Islet of Langerhans (tissue), 1 donor: Measurements from ENCODE around the gene KHDRBS1.
A peak's percentile ranks its signal among the peaks of the same experiment; 100 is the strongest.
"Not testable (repeated sequence)": the region's sequence is repeated elsewhere in the genome, so short reads cannot be mapped to it uniquely, and the experiment has no call there.

Experiments
- FAIRE-seq: peaks from one replicate; lab custom pipeline; 2011; peaks lifted over from hg19 to GRCh38; lab: Jason Lieb, UNC

KHDRBS1 gene, protein sequence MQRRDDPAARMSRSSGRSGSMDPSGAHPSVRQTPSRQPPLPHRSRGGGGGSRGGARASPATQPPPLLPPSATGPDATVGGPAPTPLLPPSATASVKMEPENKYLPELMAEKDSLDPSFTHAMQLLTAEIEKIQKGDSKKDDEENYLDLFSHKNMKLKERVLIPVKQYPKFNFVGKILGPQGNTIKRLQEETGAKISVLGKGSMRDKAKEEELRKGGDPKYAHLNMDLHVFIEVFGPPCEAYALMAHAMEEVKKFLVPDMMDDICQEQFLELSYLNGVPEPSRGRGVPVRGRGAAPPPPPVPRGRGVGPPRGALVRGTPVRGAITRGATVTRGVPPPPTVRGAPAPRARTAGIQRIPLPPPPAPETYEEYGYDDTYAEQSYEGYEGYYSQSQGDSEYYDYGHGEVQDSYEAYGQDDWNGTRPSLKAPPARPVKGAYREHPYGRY

DNA sequence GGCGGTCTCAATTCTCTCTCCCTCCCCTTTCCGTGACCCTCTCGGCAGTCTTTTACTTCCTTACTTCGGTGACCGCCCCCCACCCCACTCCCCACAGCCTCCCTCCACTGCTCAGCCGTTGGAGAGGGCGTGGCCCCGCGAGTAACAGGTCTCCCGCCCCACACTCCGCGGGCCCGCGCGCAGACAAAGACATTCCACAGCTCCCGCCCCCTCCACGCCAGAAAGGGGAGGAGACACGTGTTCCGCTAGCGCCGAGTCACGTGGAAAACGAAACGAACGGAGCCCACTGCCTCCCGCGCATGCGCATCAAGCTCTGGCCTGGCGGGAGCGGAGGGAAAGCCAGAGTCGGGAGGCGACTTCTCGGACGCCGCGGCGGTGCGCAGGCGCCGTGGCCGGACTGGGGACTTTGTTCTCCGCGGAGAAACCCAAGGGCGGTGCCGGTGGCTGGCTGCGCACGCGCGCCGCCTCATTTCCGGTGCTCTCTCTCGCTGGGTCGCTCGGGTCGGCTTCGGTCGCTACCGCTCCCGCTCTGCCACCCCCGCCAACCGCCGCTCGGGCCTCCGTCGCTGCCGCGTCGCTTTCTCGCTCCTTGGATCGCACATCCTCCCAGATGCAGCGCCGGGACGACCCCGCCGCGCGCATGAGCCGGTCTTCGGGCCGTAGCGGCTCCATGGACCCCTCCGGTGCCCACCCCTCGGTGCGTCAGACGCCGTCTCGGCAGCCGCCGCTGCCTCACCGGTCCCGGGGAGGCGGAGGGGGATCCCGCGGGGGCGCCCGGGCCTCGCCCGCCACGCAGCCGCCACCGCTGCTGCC is at the start of gene KHDRBS1:
TSS of gene KHDRBS1 (plus strand) at position 483 of the 813 bp plus-strand sequence. CDS start at position 611, 128 bp downstream.
- FAIRE-seq: peak; percentile 24

DNA sequence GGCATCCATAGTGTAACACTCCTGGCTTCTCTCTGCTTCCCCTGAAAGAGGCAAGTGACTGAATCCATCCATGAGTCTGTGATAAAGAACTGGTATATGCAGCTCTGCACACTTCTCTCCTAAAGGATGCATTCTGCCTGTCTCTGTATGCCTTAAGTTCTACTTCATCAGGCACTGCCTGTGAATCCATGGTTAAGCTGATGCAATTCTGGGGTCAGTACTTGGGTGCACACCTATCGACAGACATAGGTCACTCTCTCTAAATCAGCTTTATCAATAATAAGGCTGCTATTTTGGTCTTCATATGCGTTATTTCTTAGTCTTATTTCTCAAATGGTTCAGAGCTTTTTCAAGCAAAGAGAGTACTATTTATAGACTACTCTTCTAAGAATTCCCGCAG is 42.8 kb upstream of the KHDRBS1 start:
- FAIRE-seq: no peak

- no peak for FAIRE-seq
Observed at GRCh38 chr1:31976401-31976800, 37.3 kb upstream of the KHDRBS1 start.

DNA sequence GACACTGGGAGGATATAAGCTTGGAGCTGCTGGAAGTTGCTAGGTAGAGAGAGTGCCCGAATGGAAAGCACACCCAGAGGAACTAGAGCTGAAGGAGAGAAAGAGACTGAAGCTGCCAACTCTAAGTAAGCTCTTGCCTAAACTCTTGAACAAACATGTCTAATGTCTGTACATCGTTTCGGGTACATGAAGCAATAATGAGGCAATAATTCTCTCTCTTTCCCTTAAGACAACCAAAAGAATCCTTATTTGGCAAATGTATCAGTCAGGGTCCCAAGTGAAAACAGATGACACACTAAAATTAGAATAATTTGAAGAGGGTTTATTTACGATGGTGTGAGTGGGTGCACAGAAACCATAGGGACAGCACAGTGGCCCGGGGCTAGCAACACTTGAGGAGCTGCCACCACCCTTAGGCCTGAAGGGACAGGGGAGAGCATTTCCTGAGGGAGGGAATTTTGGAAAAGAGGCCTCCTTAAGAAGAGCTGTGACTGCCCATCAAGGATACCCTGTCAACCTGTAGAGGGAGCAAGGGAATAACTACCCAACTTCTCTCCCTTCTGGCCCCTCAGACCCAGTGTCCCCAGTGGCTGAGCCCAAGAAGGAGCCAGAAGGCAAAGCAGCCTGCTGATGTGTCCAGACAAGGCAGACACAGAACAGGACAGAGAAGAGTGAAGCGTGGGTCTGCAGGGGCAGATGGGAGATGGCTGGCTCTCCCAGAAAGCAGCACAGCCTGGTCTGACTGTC is 36.1 kb upstream of the KHDRBS1 start:
- no peak for FAIRE-seq

DNA sequence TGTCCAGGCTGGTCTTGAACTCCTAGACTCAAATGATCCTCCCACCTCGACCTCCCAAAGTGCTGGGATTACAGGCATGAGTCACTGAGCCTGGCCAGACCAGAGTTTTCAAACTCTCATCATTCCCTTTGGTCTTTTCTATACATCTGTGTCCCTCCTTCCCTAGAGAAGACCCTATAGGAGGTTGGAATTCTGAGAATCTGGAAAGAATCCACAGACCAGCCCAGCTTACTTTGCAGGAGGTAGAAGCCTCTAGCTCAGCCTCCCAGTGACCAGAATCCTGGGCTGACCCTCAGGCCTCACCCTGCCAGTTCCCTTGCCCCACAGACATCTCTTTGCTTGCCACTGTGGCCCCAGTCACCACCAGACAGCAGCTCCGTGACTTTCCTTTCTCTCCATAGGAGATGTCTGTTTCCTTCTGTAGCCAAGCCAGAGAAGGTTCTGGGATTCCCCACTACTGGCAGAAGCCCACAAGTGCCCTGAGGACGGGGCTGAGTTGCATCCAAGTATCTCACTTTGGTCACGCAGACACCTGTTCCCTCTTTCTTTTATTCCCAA is 34.7 kb upstream of the KHDRBS1 start:
- no peak for FAIRE-seq

DNA sequence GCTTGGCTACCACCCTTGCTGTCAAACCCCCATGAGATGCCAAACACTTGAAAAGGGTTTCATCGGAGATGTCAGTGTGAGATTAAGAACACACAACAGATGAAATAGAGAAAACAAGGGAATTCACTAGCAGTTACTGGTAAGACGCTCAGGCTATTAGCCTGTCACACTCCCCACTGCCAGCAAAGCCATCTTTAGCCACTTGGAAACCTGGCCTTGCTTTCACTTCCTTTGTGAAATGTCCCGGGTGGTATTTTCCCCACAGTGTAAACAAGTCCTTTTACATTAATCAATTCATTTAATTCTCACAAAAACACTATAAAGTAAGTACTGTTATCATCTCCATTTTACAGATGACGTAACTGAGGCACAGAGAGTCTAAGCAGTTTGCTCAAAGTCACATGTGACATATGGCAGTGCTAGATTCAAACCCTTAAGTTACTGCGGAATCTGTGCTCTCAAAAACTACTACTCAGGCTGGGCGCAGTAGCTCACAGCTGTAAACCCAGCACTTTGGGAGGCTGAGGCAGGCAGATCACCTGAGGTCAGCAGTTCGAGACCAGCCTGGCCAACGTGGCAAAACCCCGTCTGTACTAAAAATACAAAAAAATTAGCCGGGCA is 32.7 kb upstream of the KHDRBS1 start:
- no peak for FAIRE-seq

GRCh38 chr1:31981456-31981839 is 32.2 kb upstream of the KHDRBS1 start:
- no peak for FAIRE-seq

DNA sequence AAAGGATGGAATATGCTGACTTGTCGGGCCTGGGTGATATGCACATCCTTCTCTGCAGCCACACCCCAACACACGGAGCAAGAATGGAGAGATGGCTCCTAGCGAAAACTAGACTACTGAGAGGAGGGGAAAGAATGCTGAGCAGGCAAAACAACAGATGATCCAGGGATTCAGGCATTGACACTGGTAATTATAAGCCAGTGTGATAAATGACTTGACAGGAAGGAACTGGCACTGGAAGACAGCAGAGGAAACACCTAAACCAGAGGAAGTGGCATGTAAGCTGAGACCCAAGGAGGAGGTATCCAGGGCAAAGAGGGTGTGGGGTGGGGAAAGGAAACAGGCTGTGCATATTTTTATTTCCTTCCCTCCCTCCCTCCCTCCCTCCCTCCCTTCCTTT is 31.7 kb upstream of the KHDRBS1 start:
- no peak for FAIRE-seq

DNA sequence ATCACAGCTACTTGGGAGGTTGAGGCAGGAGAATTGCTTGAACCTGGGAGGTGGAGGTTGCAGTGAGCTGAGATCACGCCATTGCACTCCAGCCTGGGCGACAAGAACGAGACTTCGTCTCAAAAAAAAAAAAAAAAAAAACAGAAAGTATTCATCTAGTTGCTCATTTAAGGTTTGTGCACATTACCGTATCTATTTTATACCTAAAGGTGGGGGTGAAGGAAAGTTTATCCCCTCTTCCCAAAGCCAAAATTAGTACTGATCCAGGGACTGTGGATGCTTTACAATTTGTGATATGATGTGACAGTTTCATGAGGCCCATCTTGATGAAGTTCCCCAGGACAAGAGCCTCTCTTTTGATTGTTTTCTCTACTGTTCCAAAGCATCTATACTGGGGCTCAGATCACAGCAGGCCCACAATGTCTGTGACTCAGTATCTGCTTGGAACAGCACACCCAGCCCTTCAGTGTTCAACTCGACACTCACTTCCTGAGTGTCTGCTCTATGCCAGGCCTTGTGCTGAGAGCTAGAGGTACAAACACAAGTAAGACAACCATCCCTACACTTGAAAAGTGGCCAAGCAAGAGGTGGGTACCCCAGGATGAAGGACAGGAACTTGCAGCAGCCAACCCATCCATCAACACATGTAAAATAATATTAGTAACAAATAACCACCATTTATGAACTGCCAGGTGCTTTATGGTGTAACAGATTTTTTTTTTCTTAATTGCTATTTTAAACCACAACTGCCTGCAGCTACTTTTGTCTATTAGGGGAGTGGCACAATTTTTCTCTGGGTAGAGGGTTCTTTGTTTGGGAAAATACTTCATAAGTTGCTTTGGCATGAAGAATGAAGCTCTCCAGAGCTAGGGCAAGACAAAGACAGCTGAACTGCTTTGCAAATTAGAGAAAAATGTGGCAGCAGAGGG is 29.0 kb upstream of the KHDRBS1 start:
- FAIRE-seq: no peak

- no peak for FAIRE-seq
Observed at GRCh38 chr1:31985430-31985829, 28.2 kb upstream of the KHDRBS1 start.

- no peak for FAIRE-seq
Observed at GRCh38 chr1:31987135-31987619, 26.5 kb upstream of the KHDRBS1 start.

DNA sequence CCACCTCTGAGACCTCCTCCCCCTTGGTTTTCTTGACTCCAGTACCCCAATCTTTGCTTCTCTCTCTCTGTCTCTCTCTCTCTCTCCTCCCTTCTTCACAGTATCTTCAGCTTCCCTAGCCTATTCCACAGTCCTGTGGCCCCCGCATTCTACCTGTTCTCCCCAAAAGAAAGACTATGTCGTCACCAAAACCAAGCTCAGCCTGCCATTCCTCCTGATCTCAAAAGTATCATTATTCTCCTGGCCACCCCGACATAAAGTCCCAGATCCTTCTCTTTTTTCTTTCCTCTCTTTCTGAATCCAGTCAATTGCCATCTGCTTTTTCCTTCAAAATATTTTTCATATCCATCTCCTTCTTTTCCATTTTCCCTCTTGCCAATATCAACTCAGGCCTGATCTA is 23.7 kb upstream of the KHDRBS1 start:
- FAIRE-seq: no peak

- FAIRE-seq: no peak
Observed at GRCh38 chr1:31991182-31991581, 22.5 kb upstream of the KHDRBS1 start.

DNA sequence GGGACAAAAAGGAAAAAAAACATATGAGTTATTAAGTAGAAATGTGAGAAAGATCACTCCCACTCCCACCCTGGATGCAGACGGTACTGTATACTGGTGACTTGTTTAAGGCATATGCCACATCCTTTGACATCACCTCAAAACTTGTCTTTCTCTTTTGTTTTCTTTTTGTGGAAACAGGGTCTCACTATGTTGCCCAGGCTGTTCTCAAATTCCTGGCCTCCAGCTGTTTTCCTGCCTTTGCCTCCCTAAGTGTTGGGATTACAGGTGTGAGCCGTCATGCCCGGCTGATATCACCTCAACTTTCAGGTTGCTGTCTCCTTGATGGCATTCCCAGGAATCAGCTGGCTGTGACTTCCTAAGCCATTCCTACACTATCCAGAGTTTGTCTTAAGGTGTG is 18.4 kb upstream of the KHDRBS1 start:
- no peak for FAIRE-seq

- FAIRE-seq: not testable (repeated sequence)
Observed at GRCh38 chr1:31996121-31996520, 17.5 kb upstream of the KHDRBS1 start.

GRCh38 chr1:32001863-32002262 is 11.8 kb upstream of the KHDRBS1 start:
- no peak for FAIRE-seq

- FAIRE-seq: not testable (repeated sequence)
Observed at GRCh38 chr1:32002285-32002684, 11.4 kb upstream of the KHDRBS1 start.

DNA sequence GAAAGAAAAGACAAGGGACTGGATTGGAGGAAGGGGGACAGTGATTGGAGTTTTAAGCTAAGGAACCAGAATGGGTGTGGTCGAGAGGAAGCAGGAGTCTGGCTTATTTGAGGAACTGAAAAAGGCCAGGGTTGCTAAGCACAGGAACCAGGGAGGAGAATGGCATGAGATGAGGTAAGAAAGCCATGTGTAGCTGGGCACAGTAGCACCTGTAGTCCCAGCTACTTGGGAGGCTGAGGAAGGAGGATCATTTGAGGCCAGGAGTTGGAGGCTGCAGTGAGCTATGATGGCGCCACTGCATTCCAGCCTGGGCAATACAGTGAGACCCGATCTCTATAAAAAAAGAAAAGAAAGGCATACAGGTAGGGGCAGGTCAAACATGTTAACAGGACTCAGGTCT is 8.1 kb upstream of the KHDRBS1 start:
- FAIRE-seq: no peak

GRCh38 chr1:32007591-32007940 is 6.1 kb upstream of the KHDRBS1 start:
- FAIRE-seq: no peak

- no peak for FAIRE-seq
Observed at GRCh38 chr1:32010246-32010645, 3.4 kb upstream of the KHDRBS1 start.
